ENCODE data around the gene ACYP2. TPM values are rescaled to one million over a fixed set of nuclear protein-coding genes. Genes with fewer than 3 reads are reported as not detected.

The ACYP2 gene
- total RNA-seq, 4 donors from 2014 or later, result 15.6 to 25.1 (median 21.5) TPM

GRCh38 chr2:54329482-54330161 lies 214.2 kb downstream of the ACYP2 start:
- 24 to 32% methylated on average over 5 of the region's 5 CpGs for WGBS, 2 donors
- Histone ChIP-seq H3K27ac (peak overlapping the region; percentile 81 to 98 (median 89)), H3K27me3 (no peaks in the 10 kb centered on the region), H3K4me1 (peaks cover 0 to 14% (median 7%) of the 10 kb centered on the region in 4 donors), H3K4me3 (peak overlapping the region in 3 of 4 donors; percentile 51 to 78 (median 57)), H3K36me3 (no peaks in the 10 kb centered on the region), H3K9me3 (peaks cover 0 to 14% (median 0%) of the 10 kb centered on the region in 4 donors)
- no peak for DNase-seq (ENCODE audit: low spot score in 2 of 2)
- no peak for TF ChIP-seq CTCF (IDR thresholded peaks at IDR 0.05)
- no peak for TF ChIP-seq EP300 (IDR thresholded peaks at IDR 0.05)
- TF ChIP-seq POLR2A (IDR thresholded peaks at IDR 0.05), result no peak

DNA sequence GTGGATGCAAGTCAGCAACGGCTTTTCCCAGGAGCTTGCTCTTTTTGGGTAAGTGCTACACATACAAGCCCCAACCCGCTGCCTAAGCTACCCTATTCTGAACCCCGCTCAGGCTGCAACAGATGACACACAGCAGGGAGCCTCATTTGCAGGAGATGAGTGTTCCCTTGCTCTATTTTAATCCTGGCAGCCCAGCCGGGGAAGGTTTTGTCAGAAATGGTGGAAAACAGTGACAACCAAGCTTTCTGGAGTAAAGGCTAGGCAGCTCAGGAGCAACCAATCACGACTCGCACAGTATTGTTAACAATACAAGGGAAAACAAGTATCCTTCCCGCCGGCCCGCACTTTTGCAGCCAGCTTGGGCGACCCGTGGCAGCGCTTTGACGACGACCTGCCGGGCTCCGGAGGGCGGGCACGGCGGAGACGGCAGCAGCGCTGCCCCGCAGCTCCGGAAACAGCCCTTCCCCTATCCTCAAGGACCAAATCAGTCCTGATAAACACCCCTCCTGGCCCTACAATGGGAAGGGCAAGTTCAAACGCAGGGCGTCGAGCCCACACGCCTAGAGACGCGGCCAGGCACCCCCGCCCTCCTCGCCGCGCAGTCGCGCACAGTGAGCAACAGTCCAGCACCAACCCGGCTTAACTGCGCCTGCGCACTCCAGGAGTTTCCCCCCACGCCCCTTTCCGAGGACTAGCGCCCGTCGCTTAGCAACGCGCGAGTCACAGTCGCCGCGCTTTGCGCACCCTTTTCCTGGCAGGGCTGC lies 214.9 kb downstream of the ACYP2 start:
- DNase-seq (ENCODE audit: low spot score in 2 of 2), result peak; percentile 87 to 91
- H3K36me3 ChIP-seq, result no peaks in the 10 kb centered on the region
- no peaks in the 10 kb centered on the region for H3K27me3 ChIP-seq
- peaks cover 0 to 6% (median 0%) of the 10 kb centered on the region in 4 donors for H3K9me3 ChIP-seq
- H3K27ac ChIP-seq, result peak overlapping the region; percentile 81 to 98 (median 89)
- H3K4me3 ChIP-seq, result peak overlapping the region; percentile 51 to 78 (median 55)
- peaks cover 0 to 16% (median 7%) of the 10 kb centered on the region in 4 donors for H3K4me1 ChIP-seq
- 1 to 2% methylated on average over 39 to 48 of the region's 50 CpGs for WGBS, 2 donors
- TF ChIP-seq EP300 (IDR thresholded peaks at IDR 0.05) (peak; percentile 43 to 98), CTCF (IDR thresholded peaks at IDR 0.05) (peak in 2 of 5 experiments; percentile 24 to 31), POLR2A (IDR thresholded peaks at IDR 0.05) (peak; percentile 93 to 95)

DNA sequence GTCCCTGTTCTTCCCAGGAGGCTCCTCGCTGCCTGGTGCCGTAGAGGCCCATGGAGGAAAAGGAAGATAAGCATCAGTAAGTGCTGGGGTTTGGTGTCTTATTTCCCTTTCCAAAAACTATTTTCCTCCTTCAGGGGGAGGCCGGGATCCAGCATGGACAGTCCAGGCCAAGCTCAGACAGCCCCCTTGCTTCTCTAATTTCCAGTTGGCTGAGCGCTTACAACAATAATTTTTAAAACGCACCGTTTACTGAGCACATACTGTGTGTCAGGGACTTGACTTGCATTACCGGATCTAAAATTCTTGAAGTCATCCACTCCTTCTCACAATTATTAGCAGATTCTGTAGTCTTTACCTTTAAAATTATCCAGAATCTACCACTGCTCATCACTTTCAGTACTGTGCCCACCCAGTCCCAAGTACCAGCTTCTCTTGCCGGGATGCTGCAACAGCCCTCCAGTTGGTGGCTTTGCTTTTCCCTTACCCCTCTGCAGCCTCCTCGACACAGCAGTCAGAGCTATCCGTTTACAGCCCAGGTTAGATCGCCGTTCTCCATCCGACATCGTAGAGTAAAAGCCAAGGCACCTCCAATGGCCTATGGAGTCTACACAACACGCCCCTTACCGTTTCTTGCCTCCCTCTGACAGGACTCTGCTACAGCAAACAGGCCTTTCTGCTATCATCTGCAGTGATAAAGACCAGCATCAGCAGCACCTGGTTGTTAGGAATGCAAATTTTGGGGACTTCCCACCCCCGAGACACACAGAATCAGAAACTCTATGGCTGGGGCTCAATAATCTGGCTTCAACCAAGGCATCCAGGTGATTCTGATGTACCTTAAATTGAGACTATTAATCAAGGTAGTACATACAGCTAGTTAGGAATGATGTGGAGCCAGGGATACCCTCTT lies 215.8 kb downstream of the ACYP2 start:
- TF ChIP-seq CTCF (IDR thresholded peaks at IDR 0.05) (no peak), EP300 (IDR thresholded peaks at IDR 0.05) (peak in 1 of 2 donors; percentile 47), POLR2A (IDR thresholded peaks at IDR 0.05) (no peak)
- Histone ChIP-seq H3K36me3 (no peaks in the 10 kb centered on the region), H3K27me3 (no peaks in the 10 kb centered on the region), H3K27ac (peak overlapping the region; percentile 81 to 98 (median 89)), H3K9me3 (no peaks in the 10 kb centered on the region), H3K4me3 (peak overlapping the region; percentile 51 to 78 (median 55)), H3K4me1 (peaks cover 0 to 23% (median 7%) of the 10 kb centered on the region in 4 donors)
- 31 to 36% methylated on average over 17 of the region's 17 CpGs for WGBS, 2 donors
- no peak for DNase-seq (ENCODE audit: low spot score in 2 of 2)

DNA sequence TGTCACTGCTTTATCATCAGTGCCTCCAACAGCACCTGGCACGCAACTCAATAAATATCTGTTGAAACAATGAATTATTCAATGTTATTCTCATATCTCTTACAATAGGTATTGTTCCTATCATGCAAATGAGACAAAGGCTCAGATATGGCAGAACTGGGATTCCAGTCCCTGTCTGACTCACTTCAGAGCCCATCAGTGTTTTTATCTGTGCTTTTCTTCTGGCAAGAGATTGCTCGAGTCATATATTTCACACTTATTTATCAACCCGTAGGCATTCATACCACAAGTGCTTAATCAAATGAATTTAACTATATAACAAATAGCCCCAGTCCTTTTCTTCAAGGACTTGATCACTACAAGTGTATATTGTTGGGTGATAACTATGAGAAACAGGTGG lies 217.0 kb downstream of the ACYP2 start:
- H3K9me3 ChIP-seq, result no peaks in the 10 kb centered on the region
- H3K4me3 ChIP-seq, result no peak overlapping the region
- TF ChIP-seq EP300 (IDR thresholded peaks at IDR 0.05), result no peak
- TF ChIP-seq CTCF (IDR thresholded peaks at IDR 0.05), result no peak
- TF ChIP-seq POLR2A (IDR thresholded peaks at IDR 0.05), result no peak
- no peak for DNase-seq (ENCODE audit: low spot score in 2 of 2)
- H3K4me1 ChIP-seq, result peaks cover 0 to 35% (median 12%) of the 10 kb centered on the region in 4 donors
- H3K27me3 ChIP-seq, result no peaks in the 10 kb centered on the region
- no peaks in the 10 kb centered on the region for H3K36me3 ChIP-seq
- WGBS, 2 donors, result 72 to 78% methylated on average over 3 of the region's 3 CpGs
- H3K27ac ChIP-seq, result no peak overlapping the region
